HEK293 (cell line): ENCODE data around the gene MSH2.

Source experiments
- CTCF ChIA-PET: fragments of 350-600 bp; formaldehyde crosslinking; extraction: SDS; loops from one replicate; lab custom pipeline; 2021; ENCODE audit warnings: antibody characterized with exemption; lab: Yijun Ruan, JAX
- POLR2A ChIA-PET: fragments of 300-600 bp; formaldehyde crosslinking; extraction: SDS; loops from one replicate; lab custom pipeline; 2020; ENCODE audit warnings: antibody characterized with exemption, inconsistent platforms; lab: Yijun Ruan, JAX
- H3K27ac ChIP-seq: fragments of 200-500 bp; sonication (Bioruptor generic); 2 replicates; pipeline ENCODE4 v1.5.1; 2014; ENCODE audit warnings: low read depth, low read length, control low read depth, inconsistent platforms; ENCODE audit errors: extremely low read depth
- H3K36me3 ChIP-seq, 2 experiments: fragments of 200-500 bp in 1 of 2; sonication (Bioruptor generic) in 1 of 2; 1 replicate in 1 of 2; 2 replicates in 1 of 2; pipeline ENCODE4 v1.5.1; 2014 to 2017; ENCODE audit warnings: inconsistent platforms in 2 of 2, low read length in 2 of 2; ENCODE audit not compliant: control insufficient read depth in 2 of 2, insufficient read depth in 1 of 2
- H3K4me1 ChIP-seq: fragments of 200-500 bp; sonication (Bioruptor generic); 2 replicates; pipeline ENCODE4 v1.5.1; 2014; ENCODE audit warnings: mild to moderate bottlenecking, low read length, inconsistent platforms; ENCODE audit not compliant: control insufficient read depth, insufficient read depth
- H3K4me3 ChIP-seq: 2 replicates; pipeline ENCODE4 v1.5.1; 2011; ENCODE audit warnings: low read depth, mild to moderate bottlenecking, control low read depth, low read length, moderate library complexity
- H3K9me3 ChIP-seq: fragments of 200-500 bp; sonication (Bioruptor generic); 2 replicates; pipeline ENCODE4 v1.5.1; 2014; ENCODE audit warnings: low read depth, low read length, inconsistent platforms; ENCODE audit not compliant: control insufficient read depth, insufficient read depth
- GLI4 ChIP-seq: fragments of 450-650 bp; formaldehyde crosslinking; IDR thresholded peaks from 2 replicates; pipeline ENCODE4 v1.5.1; 2016; ENCODE audit warnings: missing biosample characterization, missing genetic modification characterization
- INSM2 ChIP-seq: fragments of 450-650 bp; formaldehyde crosslinking; IDR thresholded peaks from 2 replicates; pipeline ENCODE4 v1.5.1; 2016; ENCODE audit warnings: missing biosample characterization, missing genetic modification characterization
- PRDM1 ChIP-seq: fragments of 450-650 bp; formaldehyde crosslinking; IDR thresholded peaks from 2 replicates; pipeline ENCODE4; 2016; ENCODE audit warnings: missing biosample characterization, missing genetic modification characterization
- REST ChIP-seq: fragments of 450-650 bp; formaldehyde crosslinking; IDR thresholded peaks from 2 replicates; pipeline ENCODE4 v1.5.1; 2016; ENCODE audit warnings: missing biosample characterization, missing genetic modification characterization
- ZBTB10 ChIP-seq: fragments of 450-650 bp; formaldehyde crosslinking; IDR thresholded peaks from 2 replicates; pipeline ENCODE4 v1.5.1; 2016; ENCODE audit warnings: missing biosample characterization, missing genetic modification characterization
- ZBTB11 ChIP-seq: fragments of 450-650 bp; formaldehyde crosslinking; conservative IDR thresholded peaks from 2 replicates; pipeline ENCODE4 v1.5.1; 2016; ENCODE audit warnings: low read depth, missing biosample characterization, missing genetic modification characterization
- ZNF146 ChIP-seq: fragments of 450-650 bp; formaldehyde crosslinking; IDR thresholded peaks from 2 replicates; pipeline ENCODE4 v1.5.1; 2016; ENCODE audit warnings: missing biosample characterization, missing genetic modification characterization
- ZNF202 ChIP-seq: fragments of 450-650 bp; formaldehyde crosslinking; IDR thresholded peaks from 2 replicates; pipeline ENCODE4 v1.5.1; 2016; ENCODE audit warnings: missing biosample characterization, missing genetic modification characterization, borderline replicate concordance
- ZNF266 ChIP-seq: fragments of 450-650 bp; formaldehyde crosslinking; IDR thresholded peaks from 2 replicates; pipeline ENCODE4 v1.5.1; 2016; ENCODE audit warnings: missing biosample characterization, missing genetic modification characterization, low read depth
- ZNF280D ChIP-seq: fragments of 450-650 bp; formaldehyde crosslinking; IDR thresholded peaks from 2 replicates; pipeline ENCODE4 v1.5.1; 2016; ENCODE audit warnings: missing biosample characterization, missing genetic modification characterization
- ZNF311 ChIP-seq: fragments of 450-650 bp; formaldehyde crosslinking; IDR thresholded peaks from 2 replicates; pipeline ENCODE4 v1.5.1; 2017; ENCODE audit warnings: missing biosample characterization, missing genetic modification characterization, borderline replicate concordance
- ZNF391 ChIP-seq: fragments of 450-650 bp; formaldehyde crosslinking; IDR thresholded peaks from 2 replicates; pipeline ENCODE4 v1.5.1; 2016; ENCODE audit warnings: low read depth, missing biosample characterization, missing genetic modification characterization, borderline replicate concordance
- ZNF473 ChIP-seq: fragments of 450-650 bp; formaldehyde crosslinking; IDR thresholded peaks from 2 replicates; pipeline ENCODE4 v1.5.1; 2017; ENCODE audit warnings: missing biosample characterization, missing genetic modification characterization
- ZNF585B ChIP-seq: fragments of 450-650 bp; formaldehyde crosslinking; IDR thresholded peaks from 2 replicates; pipeline ENCODE4 v1.5.1; 2016; ENCODE audit warnings: missing biosample characterization, missing genetic modification characterization

Gene MSH2

GRCh38 chr2:47504174-47504810, 101.3 kb downstream of the MSH2 start:
- Histone ChIP-seq H3K4me1 (no peaks in the 10 kb centered on the region), H3K36me3 (no peaks in the 10 kb centered on the region), H3K9me3 (no peaks in the 10 kb centered on the region), H3K4me3 (no peak overlapping the region), H3K27ac (no peak overlapping the region)
- no peak for TF ChIP-seq GLI4 (tag by site-specific recombination)
- TF ChIP-seq ZNF202 = no peak
- no peak for TF ChIP-seq ZNF585B
- TF ChIP-seq ZNF280D (tag by site-specific recombination) = no peak
- TF ChIP-seq ZBTB10 (tag by site-specific recombination) = no peak
- TF ChIP-seq ZNF391 (tag by site-specific recombination) = no peak
- TF ChIP-seq ZBTB11 (tag by site-specific recombination) = no peak
- no peak for TF ChIP-seq REST (tag by site-specific recombination)
- TF ChIP-seq ZNF311 (tag by site-specific recombination) = no peak
- TF ChIP-seq PRDM1 = no peak
- no peak for TF ChIP-seq ZNF146 (tag by site-specific recombination)
- no peak for TF ChIP-seq ZNF266 (tag by site-specific recombination)
- TF ChIP-seq ZNF473 = no peak
- TF ChIP-seq INSM2 (tag by site-specific recombination) = no peak
- ChIA-PET POLR2A (no interaction called here), CTCF (no interaction called here)
